Uterus (tissue), 2 donors: ENCODE measurements around the gene EIF4B.

Source experiments
- POLR2A ChIP-seq, 2 donors: fragments of 450-650 bp; IDR thresholded peaks; one replicate each; pipeline ENCODE4 v1.6.1; 2016; ENCODE audit warnings: antibody characterized with exemption in 2 of 2, mild to moderate bottlenecking in 1 of 2, moderate library complexity in 1 of 2
- TF ChIP-seq, protein P1 (sequence below), 4 experiments: fragments of 200-600 bp in 2 of 4; fragments of 450-650 bp in 2 of 4; sonication (generic) in 2 of 4; IDR thresholded peaks; one replicate each; pipeline ENCODE4 v1.5.1; 2016 to 2019; ENCODE audit warnings: antibody characterized with exemption in 4 of 4, mild to moderate bottlenecking in 2 of 4, moderate library complexity in 1 of 4

GRCh38 chr12:53068811-53069585, 62.7 kb downstream of the EIF4B start:
- TF ChIP-seq, protein P1, sequence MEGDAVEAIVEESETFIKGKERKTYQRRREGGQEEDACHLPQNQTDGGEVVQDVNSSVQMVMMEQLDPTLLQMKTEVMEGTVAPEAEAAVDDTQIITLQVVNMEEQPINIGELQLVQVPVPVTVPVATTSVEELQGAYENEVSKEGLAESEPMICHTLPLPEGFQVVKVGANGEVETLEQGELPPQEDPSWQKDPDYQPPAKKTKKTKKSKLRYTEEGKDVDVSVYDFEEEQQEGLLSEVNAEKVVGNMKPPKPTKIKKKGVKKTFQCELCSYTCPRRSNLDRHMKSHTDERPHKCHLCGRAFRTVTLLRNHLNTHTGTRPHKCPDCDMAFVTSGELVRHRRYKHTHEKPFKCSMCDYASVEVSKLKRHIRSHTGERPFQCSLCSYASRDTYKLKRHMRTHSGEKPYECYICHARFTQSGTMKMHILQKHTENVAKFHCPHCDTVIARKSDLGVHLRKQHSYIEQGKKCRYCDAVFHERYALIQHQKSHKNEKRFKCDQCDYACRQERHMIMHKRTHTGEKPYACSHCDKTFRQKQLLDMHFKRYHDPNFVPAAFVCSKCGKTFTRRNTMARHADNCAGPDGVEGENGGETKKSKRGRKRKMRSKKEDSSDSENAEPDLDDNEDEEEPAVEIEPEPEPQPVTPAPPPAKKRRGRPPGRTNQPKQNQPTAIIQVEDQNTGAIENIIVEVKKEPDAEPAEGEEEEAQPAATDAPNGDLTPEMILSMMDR (IDR thresholded peaks at IDR 0.05), result no peak
- no peak for TF ChIP-seq POLR2A (IDR thresholded peaks at IDR 0.05)
